CD4-positive, alpha-beta T cell treated with Interleukin-10 for 1 hour (primary cell): Measurements from ENCODE around the gene PCSK7.
A peak's percentile ranks its signal among the peaks of the same experiment; 100 is the strongest.

Experiments used
- DNase-seq: peaks from one replicate; pipeline ENCODE4 v3.0.0-alpha.2; 2020

The PCSK7 gene

DNA sequence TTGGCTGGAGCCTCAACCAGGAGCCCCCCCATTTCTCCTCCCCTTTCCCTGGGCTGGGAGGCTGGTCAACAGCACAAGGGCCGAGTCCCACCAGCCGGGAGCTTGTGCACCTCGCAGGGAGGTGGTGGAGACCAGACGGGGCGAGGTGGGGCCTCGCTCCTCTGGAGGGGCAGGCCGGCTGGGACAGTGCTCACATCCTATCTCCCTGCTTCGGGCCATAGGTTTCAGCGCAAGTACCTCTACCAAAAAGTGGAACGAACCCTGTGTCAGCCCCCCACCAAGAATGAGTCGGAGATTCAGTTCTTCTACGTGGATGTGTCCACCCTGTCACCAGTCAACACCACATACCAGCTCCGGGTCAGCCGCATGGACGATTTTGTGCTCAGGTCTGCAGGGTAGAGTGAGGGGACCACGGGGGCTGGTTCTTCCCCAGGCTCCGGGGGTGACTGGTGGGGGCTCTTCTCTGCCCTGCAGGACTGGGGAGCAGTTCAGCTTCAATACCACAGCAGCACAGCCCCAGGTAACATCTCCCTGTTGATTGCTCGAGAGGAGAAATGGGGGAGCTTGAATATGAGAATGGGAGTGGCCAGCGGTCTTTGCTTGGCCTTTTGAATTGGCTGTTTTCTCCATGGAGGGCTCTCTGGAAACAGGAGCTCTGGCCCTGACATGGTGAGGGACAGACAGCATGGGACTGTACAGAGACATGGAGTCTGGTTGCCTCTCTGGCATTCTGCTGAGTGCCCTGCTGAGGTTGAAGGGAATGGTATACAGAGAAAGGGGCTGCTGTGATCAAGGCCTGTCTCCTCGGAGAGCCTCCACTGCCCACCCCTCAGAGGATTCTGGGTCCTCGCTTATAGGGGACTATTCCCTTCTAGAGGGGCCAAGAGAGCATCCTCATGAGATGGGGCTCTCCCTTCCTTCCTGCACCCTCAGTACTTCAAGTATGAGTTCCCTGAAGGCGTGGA, 50.0 kb downstream of the PCSK7 start:
- no peak for DNase-seq

DNA sequence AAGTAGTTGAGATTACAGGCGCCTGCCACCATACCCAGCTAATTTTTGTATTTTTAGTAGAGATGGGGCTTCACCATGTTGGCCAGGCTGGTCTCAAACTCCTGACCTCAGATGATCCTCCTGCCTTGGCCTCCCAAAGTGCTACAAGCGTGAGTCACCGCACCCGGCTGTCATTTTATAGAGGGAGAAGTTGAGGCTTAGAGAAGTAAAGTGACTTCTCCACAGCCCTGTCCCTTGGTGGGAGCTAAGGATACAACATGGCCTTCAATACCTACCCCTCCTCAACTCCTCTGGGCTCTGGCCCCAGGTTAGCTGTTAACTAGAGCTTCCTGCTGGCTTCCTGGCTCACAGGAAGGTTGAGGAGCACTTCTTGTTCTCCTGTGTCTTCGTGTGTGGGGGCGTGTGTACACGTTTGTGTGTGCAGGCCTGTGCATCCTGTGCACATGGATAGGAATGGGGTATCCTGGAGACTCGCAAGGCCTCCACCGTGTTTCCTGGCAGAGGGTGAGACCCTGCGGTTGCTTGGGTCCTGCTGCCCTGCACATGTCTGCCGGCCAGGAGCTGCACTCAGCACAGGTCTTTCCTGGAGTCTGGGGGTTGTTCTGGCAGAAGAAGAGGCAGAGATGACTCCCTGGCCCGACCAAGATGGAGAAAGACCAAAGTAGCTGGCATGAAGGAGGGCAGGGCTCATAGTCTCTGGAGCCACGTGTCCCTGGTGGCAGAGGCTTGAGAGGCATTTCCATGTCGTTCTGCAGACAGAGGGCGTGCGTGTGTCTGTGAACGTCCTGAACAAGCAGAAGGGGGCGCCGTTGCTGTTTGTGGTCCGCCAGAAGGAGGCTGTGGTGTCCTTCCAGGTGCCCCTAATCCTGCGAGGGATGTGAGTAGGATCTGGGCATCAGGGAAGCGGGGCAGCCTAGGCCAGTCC, 51.0 kb downstream of the PCSK7 start:
- DNase-seq: peak; percentile 71

DNA sequence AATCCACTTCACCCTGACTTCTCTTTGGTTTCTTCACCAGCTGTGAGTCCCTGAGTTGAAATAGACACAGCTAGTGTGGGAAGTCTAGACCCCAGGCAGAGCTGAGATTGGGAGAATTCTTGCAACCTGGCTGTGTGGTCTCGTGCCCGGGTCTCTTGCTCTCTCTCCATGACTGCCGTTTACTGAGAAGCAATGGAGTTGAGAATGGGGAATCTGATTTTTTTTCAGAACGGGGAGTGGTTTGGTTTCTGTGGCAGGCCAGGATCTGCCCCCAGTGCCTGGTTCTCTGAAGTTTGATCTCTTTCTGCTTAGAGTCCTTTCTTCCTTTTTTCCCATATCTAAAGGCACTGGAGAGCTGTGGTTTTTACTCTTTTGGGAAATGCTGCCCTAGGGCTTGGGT, 51.9 kb downstream of the PCSK7 start:
- no peak for DNase-seq

DNA sequence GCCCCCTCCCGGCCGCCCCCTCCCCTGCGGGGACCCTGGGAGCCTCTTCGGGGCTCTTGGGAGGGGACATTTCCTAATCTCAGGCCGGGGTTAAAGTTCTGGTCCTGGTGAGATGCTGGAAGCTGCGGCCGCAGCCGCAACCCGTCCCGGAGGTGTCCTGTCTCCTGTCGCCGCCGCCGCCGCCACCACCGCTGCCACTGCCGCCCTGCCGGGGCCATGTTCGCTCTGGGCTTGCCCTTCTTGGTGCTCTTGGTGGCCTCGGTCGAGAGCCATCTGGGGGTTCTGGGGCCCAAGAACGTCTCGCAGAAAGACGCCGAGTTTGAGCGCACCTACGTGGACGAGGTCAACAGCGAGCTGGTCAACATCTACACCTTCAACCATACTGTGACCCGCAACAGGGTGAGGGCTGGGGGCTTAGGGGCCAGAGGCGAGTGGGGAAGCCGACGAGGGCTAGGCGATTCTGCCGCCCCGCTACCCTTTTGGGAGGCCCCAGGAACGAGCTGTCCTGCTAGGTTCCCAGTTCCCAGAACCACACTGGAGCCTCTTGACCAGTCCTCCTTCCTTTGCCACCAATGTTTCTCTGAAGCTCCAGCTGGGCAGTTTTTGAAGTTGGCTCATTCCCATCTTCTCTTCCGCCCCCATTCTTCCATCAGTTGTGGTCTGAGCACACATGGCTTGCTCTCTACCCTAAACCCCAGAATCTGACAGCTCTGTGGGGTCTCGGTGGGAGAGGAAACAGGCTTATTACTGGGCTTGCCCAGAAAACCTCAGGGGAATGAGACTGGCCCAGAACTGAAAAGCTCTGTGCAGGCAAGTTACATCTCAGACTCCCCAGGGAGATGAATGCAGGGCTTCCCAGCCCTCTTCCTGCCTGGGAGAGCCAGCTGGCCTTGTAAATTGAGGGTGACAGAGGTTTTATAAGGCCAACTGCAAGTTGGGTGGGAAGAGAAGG, 52.5 kb downstream of the PCSK7 start:
- DNase-seq: peak; percentile 59

DNA sequence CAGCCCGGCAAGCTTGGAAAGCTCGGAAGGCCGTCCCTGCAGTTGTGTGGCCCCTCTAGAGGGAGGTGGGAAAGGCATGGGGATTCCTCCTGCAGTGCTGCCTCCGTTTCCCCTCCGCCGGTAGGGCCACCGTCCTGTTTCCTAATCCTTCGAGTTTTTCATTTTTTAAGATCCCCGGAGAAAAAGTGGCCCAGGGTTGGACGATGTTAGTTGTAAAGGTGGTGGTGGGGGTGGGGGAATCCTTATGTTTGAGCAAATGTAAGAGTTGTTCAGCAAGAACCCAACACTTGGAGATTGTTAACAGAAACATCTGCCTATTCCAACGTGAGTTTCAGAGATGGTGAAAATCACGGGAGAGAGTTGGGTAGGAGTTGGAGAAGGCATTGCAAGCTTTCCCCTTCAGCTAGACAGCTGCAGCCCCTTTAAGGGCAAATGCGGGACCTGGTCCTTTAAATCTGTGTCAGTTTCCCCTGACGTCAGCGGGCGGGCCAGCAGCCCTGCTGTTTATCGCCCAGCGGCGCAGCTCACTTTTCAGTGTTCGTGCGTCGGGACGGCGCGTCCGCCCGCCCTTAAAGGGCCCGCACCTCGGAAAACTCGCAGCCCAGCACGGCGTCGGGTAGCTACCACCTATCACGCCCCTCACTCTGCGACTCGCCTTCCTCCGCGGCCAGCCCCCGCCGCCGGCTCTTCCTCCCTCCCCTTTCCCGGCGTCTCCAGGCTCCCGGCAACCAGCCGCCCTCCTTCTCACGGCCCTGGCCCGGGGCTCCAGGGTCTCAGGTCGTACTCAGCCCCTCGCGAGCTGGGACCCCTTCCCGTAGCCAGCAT, 53.5 kb downstream of the PCSK7 start, which contains the start of gene SIDT2:
Gene SIDT2, plus strand, starts transcription at position 534 of the 825 bp plus-strand sequence. CDS start 521 bp downstream, outside the sequence.
- peak; percentile 90 for DNase-seq

DNA sequence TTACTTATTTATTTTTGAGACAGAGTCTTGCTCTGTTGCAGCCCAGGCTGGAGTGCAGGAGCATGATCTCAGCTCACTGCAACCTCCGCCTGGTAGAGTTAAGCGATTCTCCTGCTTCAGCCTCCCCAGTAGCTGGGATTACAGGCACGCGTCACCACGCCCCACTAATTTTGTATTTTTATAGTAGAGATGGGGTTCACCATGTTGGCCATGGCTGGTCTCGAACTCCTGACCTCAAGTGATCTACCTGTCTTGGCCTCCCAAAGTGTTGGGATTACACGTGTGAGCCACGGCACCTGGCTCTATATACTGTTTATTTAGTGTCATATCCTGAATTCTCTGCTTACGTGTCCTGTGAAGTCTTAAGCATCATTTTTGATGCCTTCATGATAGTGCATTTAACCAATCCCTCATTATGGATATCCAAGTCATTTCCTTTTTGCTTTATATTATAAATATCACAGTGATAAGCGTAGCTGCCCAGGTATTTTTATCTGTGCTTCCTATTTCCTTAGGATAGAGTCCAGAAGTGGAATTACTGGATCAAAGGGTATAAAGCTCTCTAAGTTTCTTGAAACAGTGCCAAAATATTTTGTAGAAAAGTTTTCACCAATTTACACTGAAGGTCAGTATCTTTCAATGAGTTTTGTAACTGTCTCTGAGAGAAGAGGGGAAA, 54.2 kb downstream of the PCSK7 start:
- DNase-seq: no peak

DNA sequence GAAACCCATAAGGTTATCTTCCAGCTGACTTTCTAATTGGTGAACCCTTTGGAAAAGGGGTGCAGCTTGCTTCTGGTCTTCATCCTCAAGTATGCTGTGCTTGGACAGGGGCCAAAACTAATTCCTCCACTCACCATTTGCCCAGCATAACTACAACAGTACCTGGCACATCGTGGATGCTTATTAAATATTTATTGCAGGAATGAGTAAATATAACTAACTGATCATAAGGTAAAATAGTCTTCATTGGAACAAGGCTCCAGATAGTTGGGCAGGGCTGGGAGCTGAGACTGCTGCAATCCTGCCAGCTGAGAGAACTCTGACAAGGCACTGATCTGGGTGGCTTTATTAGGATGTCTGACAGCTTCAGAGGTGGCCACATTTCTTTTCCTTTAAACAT, 55.7 kb downstream of the PCSK7 start:
- no peak for DNase-seq

DNA sequence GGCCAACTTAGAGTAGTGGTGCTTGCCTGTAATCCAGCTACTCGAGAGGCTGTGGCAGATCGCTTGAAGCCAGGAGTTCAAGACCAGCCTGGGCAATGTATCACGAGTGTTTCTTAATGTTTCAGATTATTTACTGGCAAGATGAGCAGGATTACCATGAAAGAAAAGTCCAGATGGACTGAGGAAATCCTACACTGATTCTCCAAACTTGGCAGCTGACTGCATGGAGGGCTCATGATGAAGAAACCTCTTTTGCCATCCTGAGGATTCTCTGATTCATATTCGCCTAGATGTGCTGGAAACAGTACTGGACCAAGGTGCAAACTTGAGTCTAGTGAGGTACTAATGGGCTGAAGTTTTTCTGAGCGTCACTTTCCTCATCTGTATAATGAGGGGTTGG, 56.1 kb downstream of the PCSK7 start:
- DNase-seq: no peak

DNA sequence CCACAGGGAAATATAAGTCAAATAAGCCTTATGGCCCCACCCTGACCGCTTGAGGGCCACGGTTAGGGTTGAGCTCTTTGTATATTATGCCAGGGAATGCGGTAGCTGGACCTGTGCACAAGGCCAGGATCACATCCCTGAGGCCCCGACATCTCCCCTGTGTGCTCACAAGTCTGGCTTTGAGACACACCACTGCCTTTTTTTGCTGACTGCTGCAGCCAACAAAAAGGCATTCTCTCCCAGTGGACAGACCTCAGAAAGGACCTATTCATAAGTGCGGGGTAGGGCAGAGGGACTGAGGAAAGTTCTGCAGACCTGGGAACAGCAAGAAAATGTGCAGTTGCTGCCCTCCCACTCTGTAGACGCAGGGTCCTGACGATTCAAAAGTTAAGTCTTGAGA, 56.8 kb downstream of the PCSK7 start:
- no peak for DNase-seq

DNA sequence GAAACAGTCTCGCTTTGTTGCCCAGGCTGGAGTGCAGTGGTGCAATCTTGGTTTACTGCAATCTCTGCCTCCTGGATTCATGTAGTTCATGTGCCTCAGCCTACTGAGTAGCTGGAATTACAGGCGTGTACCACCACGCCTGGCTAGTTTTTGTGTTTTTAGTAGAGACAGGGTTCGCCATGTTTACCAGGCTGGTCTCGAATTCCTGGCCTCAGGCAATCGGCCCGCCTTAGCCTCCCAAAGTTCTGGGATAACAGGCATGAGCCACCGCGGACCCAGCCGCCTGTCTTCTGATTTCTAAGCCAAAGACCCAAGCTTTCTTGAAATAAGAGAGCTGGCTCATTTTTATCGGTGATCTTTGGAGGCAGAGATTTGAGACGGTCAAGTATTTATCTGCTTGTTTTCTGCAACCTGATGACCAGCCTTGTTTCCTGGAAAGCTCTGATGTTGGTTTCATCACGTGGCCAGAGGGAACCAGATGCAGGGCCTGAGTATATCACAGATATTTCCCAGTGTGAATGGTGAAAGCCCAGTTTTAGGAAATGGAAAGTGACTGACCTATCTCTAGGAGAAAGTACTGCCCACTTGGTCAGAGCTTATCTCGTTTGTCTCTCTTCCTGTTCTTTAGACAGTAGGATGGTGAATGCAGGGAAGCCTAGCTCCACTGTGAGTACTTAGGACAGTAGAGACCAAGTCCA, 59.0 kb downstream of the PCSK7 start:
- DNase-seq: no peak

DNA sequence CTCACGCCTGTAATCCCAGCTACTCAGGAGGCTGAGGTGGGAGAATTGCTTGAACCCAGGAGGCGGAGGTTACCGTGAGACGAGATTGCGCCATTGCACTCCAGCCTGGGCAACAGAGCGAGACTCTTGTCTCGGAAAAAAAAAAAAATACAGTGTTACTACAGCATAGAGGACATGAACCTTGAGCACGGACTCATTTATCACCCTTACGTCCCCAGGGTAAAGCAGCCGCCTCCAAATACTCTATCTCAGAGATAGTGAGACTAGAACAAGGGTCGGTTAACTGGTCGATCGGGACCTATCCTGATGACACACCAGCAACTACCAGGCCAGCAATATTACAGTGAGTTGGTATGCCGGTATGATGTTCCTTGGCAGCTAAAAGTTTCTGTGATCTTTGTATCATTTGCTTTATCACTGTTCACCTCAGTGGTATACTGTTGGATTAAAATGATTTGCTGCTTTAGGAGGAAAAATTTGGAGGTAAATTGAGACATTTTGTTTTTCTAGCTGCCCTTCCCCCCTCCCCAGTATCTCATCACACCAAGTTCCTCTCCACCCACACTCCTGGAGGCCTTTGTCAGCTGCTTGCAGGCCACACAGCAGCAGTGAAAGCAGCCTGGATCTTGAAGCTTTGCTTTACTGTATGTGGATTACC, 60.3 kb downstream of the PCSK7 start:
- DNase-seq: no peak

DNA sequence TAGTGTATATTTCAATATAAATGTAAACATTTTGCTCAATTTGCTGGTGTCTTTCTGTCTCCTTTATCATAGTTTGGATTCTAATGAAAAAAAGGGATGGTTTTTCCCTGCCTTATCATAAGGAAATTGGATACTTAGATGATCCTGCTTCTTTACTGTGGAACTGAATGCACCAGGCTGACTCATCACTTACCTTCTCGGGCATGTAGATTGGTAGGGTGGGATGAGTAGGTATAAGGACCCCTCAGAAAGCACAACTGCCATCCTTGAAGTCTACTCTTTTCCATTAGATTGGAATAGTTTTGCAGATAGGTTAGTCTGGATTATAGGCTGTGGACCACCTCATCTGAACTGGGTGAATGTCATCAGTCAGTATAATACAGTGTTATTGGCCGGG, 60.9 kb downstream of the PCSK7 start:
- DNase-seq: no peak

DNA sequence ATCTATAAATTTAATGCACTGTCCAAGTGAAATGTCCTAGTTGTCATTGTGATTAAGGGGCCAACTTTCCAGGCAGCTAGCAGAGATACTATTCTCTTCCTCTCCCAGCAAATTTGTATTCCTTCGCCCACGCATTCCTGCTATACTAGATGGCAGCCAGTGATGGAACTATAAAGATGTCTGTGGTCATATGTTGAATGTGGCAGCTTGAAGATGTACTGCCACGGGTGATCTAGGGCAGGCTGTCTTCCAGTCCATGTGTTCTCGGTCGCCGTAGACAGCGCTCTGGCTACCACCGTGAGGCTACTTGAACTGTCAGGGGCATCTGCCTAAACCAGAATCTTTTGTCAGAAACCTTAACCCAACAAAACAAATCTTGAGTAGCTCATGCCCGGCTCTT, 61.7 kb downstream of the PCSK7 start:
- no peak for DNase-seq

DNA sequence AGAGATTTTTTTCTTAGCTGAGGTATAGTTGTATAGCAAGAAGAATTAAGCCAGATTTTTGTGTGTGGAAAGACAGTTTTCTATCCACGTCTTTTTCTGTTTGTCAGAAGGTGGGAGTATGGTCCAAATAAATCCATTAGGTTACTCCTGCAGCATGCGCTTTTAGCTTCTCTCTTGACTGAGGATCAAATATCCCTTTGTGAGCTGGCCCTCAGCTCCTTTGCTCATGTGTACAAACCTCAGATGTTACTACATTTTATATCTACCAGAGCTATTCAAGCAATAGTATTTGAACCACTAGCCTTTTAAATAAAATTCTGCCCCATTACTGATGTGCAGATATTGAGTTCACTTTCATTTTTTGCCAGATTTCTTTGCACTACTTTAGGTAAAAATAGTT, 62.1 kb downstream of the PCSK7 start:
- no peak for DNase-seq

DNA sequence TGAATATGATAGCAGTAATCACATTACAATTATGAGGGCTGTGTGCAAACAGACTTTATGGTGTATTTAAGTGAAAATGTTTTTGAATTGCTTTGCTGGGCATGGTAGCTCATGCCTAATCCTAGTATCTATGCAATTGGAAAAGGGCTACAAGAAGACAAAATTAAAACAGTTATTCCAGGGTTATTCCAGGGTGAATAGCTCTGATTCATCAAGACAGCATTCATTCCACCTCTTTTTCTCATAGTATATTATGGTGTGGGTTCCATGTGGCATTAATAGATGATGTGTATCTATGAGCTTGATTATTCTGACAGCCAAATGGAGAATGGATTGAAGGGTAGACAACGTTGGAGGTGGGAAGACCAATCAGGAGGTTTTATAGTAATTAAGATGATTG, 65.4 kb downstream of the PCSK7 start:
- DNase-seq: no peak

DNA sequence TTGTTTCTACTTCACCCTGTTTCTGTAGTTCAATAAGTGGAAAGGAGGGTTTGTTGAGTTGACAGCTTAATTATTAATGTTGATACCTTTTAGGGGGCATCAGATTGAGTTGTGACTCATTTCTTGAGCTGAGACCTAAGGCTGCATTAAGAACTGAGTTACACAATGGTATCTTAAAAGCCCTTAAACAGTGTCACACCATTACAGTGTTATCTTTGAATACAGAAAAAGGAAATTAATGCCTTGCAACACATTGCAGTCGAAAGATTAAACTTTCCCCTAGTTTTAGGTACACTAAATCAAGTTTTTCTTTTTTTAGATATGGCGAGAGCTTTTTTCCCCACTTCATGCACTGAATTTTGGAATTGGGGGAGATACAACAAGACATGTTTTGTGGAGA, 71.0 kb downstream of the PCSK7 start:
- DNase-seq: no peak

DNA sequence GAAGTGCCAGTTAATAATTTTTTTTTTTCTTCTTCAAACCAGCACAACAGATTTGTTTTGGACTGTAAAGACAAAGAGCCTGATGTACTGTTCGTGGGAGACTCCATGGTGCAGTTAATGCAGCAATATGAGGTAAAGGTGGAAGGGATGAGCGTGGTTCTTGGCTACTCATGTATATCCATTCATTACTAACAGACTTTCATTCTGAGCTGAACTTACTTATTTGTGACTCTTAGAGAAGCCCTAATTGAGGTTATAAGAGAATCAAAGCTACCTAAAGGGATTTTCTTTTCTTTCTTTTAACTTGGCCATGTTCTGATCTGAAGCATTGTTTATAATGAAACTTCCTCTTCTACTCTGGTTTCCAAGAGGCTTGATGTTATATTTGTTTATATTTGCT, 72.0 kb downstream of the PCSK7 start:
- DNase-seq: no peak

DNA sequence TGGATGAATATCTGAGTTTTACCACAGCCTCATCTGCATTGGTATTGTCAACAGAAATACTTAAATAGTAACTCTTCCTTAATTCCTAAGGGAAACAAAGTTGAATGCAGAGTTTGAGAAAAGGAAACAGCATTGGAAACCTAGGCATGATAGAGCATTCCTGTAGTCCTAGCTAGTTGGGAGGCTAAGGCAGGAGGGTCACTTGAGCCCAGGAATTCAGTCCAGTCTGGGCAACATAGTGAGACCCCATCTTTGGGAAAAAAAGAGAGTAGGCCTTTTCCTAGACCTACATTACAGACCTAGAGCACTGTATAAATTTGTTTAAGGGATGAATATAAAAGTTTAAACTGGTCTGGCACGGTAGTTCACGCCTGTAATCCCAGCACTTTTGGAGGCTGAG, 74.4 kb downstream of the PCSK7 start:
- DNase-seq: no peak

DNA sequence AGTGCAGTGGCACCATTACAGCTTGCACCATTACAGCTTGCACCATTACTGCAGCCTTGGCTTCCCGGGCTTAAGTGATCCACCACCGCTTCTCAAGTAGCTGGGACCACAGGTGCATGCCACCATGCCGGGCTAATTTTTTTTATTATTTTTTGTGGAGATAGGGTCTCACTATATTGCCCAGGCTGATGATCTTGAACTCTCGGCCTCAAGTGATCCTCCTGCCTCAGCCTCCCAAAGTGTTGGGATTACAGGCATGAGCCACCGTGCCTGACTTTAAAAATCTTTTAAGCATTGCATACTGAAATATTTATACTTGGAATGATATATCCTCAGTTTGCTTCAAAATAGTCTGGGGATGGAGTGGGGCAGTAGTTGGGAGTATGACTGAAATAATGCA, 77.4 kb downstream of the PCSK7 start:
- DNase-seq: no peak
